Cortex of kidney (tissue), 1 donor: ENCODE data around the gene TRIM50.
"Not testable (repeated sequence)": the region's sequence is repeated elsewhere in the genome, so short reads cannot be mapped to it uniquely, and the experiment has no call there.

Source experiments
- DNase-seq: peaks from one replicate; lab custom pipeline; 2025; lab: John Stamatoyannopoulos, UW

Gene TRIM50

DNA sequence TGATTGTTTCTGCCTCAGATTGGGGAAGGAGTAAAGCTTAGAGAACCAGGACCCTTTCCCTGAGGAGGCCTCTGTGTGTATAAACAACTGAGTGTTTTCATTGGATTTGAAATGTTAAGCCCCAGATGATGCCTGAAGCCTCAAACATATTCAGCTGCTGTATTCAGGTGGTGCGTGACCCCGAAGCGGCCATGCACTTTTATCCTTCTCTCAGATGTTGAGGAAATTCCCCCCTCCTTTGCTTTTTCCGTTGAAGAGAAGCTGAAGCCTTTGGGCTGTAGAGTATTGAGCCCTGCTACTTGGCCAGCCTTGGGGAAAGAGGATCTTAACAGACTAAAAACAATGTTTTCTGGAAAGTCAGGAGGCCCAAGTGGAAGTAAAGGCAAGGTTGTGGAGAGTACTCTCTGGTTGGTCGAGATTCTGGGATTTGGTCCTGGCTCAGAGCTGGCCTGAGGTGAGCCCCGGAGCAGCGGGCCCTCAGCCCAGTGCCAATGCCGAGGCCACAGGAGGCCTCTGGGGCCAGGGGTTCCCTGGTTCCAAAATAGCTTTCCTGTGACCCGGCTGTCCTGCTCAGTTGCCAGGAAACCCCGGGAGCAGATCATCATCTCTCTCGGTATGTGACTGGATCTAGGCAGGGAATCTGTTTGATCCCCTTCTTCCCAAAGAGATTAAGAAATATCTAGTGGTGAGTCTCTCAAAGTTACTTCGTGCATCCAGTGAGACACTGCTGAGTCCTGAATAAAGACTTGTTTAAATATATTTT lies 22.6 kb upstream of the TRIM50 start:
- no peak for DNase-seq

DNA sequence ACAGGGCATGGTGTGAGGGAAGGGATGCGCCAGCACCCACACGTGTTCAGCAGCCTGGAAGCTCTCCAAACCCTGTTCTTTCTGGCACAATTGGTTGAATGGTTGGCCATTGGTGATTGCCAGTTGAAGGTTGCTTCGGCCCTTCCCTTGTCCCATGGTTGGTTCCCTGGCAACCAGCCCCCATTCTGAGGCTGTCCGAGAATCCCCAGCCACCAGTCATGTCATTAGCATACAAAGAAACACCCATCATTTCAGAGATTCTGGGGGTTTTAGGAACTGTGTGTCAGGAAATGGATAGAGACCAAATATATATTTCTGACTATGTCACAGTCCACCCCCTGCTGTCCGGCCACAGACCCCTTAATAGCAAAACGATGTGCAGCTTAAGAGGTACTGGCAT lies 21.9 kb upstream of the TRIM50 start:
- no peak for DNase-seq

GRCh38 chr7:73345951-73346350 lies 18.1 kb upstream of the TRIM50 start:
- DNase-seq: no peak

DNA sequence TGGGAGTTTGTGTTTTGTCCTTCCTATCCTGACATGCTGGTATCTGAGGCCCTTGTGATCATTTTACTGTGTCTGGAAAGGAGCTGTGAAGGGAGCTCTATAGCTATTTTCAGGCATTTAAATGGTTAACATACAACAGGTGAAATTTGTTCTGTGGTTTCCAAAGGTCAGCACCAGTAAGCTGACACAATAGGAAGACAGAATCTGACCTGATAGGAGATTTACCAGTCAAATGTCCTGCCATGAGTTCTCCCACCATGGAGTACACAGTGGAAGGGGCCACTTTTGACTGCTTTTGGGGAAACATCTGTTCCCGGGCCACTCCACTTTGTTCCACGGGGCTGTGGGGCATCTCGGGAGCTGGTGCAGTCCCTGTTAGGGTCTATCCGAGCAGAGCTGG lies 17.7 kb upstream of the TRIM50 start:
- DNase-seq: no peak

DNA sequence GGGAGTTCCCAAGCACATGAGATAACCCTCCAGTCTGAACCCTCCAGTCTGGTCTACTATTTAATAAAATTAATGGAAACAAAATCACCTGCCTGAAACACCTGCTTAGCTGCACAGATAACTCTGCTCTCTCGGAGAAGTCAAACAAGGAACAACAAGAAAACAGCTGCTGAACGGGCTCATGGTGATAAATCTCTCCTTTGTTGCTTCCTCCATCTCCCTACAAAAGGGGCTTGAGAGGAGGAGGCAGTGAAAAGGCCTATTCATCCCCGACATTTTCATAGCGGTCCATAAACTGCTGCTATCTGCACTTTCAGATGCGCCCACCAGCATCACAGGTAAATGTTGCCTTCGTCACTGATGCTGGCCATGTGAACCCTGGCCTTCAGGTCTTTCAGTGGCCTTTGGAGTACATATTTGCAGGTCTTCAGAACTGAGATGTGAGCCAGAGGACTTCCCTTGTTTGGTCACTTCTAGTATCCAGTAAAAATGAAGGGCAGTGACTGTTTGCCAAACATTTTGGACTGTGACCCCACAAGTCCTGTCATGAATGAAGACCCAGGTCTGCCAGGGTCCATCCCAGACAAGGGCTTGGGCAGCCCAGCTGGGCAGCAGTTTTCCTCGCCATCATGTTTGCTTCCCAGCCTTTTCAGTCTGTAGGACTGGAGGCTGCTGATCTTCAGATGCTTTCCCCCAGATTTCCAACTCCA lies 15.9 kb upstream of the TRIM50 start:
- DNase-seq: no peak

- DNase-seq: no peak
Observed at GRCh38 chr7:73342645-73343044, 14.8 kb upstream of the TRIM50 start.

DNA sequence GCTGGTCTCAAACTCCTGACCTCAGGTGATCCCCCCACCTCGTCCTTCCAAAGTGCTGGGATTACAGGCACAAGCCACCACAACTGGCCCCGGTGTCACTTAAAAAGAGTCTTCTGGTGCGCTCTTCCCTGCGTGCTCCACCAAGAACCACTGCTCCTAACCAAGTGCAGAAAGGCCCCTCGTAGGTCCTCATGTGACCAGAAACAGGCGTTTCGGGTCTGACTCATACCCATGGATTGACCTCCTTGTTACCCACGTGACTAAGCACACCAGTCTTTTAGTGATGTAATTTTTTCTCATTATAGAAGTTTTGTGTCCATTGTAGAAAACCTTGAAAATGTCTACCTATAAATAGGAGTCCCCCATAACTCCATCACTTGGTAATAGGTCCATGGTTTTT lies 14.0 kb upstream of the TRIM50 start:
- DNase-seq: no peak

DNA sequence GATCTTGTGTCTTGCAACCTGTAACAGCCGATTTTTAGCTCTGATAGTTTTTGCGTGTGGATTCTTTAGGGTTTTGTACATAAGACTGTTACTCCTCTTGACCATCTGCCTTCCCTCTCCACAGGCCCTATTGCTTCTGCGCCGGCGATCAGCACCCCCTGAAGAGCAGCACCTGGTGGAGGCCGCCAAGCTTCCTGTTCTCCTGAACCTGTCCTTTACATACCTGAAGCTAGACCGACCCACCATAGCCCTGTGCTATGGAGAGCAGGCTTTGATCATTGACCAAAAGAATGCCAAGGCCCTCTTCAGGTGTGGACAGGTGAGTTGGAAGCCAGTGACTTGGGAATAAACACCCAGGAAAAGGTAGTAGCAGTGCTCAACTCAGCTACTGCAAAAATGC lies 12.6 kb upstream of the TRIM50 start:
- no peak for DNase-seq

- no peak for DNase-seq
Observed at GRCh38 chr7:73338321-73338720, 10.4 kb upstream of the TRIM50 start.

DNA sequence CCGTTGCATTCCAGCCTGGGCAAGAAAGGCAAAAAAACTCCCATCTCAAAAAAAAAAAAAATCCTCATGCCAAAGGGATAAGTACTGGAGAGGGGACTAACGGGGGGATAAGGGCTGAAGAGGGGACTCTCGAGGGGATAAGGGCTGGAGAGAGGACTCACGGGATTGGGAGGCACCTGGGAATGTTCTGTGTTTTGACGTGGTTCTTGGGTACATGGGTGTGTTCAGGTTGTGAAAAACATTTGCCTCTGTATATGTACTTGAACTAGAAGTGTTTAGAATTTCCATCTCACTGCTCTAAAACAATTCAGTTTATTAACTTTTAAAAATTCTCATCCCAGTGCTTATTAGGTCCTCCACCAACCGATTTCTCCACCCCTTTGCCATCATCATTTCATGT lies 4.6 kb upstream of the TRIM50 start:
- DNase-seq: no peak

DNA sequence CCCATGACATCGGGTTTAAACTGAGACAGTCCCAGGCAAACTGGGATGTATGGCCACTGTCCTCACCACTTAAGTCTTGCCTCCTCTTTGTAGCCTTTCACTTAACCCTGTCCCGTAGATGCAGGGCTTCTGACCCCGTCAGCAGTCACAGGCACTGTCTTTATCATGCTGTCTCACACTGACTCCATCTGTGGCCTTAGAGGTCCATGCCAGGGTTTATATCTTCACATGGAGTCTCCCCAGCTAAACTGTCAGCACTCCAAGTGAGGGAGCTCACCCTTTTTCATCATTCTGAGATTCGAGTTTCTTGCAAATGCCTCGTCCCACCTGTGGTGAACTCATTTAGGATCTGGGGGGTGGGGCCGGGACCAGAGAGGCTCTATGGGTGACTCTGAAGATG lies 2.9 kb upstream of the TRIM50 start:
- no peak for DNase-seq

GRCh38 chr7:73329861-73330581 lies 2.1 kb upstream of the TRIM50 start:
- DNase-seq: no peak

- DNase-seq: no peak
Observed at GRCh38 chr7:73328696-73329095, 814 bp upstream of the TRIM50 start.

DNA sequence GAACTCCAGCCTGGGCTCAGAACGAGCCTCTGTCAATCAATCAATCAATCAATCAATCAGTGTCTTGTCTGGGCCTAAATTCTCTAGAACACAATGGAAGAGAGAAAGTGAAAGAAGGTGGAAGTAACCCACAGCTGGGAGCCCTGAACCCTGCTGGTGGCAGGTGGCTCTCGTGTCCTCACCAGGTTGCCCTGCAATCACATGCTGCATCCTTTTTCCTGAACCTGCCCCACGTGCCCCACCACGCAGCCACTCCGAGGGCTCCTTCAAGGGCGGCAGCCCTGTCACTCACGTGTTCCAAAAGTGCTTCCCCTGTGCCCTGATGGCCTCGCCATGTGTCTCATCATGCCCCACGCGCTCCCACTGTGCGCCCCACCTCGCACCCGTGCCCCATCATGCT lies 433 bp downstream of the TRIM50 start:
- DNase-seq: not testable (repeated sequence)

GRCh38 chr7:73325424-73325823 lies 2.5 kb downstream of the TRIM50 start:
- DNase-seq: not testable (repeated sequence)

GRCh38 chr7:73324081-73324845 lies 3.6 kb downstream of the TRIM50 start:
- DNase-seq: not testable (repeated sequence)

DNA sequence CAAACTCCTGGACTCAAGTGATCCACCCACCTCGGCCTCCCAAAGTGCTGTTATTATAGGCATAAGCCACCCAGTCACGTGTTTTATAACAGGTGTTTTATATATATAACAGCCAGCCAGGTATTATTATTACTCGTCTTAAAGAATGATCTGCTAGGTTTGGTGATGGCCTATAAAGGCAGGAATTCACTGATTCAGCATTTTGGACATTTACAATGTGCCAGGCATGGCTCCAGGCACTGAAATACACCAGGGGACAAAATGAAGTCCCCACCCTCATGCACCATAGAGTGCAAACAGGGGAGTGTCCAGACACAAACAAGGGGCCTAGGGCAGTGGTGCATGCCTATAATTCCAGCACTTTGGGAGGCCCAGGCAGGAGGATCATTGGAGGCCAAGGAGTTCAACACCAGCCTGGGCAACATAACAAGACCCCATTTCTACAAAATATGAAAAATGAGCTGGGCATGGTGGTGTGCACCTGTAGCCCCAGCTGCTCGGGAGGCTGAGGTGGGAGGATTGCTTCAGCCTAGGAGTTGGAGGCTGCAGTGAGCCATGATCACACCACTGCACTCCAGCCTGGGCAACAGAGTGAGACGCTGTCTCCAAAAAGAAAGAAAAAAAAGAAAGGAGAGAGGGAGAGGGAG lies 4.3 kb downstream of the TRIM50 start:
- not testable (repeated sequence) for DNase-seq

DNA sequence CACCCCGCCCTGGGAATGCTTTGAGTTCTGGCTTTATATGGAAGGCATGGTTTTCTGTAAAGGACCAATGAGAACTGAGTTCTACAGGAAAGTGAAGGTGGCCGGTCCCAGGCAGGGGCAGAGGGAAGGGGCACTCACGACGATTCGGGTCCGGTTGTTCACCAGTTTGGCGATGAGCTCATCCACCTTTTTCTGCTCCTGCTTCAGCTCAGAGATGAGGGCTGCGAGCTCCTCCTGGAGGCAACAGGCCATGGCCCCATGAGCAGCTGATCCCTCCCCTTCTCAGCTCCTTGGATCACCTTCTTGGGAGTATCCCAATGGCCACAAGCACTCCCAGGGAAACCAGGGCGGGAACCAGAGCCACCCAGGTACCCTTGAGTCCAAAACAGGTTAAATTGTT lies 7.9 kb downstream of the TRIM50 start:
- DNase-seq: not testable (repeated sequence)

DNA sequence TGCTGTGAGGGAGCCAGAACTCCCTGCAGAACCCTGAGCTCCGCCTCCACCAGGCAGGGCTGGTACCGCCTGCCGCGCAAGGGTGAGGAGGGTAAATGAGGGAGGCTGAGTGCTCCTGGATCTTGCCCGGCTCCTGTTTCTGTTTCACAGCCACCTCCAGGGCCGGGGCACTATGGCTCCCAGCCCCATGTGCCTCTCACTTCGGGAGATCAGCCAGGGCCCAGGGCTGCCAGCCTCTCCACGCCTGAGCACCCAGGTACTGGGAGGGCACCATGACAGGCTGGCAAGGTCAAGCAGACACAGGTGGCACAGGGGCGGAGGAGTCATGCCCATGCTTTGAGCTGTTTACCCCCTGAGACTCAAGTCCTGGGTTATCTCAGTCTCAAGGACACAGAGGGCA lies 8.3 kb downstream of the TRIM50 start:
- DNase-seq: not testable (repeated sequence)

GRCh38 chr7:73318656-73319204 lies 9.2 kb downstream of the TRIM50 start:
- DNase-seq: not testable (repeated sequence)

GRCh38 chr7:73316521-73316920 lies 11.4 kb downstream of the TRIM50 start:
- DNase-seq: no peak
